NCI-H446 (cell line): ENCODE data around the gene IHH.

Experiments
- DNase-seq, 2 experiments: peaks; one replicate each; lab custom pipeline; 2025; lab: John Stamatoyannopoulos, UW

Gene IHH

DNA sequence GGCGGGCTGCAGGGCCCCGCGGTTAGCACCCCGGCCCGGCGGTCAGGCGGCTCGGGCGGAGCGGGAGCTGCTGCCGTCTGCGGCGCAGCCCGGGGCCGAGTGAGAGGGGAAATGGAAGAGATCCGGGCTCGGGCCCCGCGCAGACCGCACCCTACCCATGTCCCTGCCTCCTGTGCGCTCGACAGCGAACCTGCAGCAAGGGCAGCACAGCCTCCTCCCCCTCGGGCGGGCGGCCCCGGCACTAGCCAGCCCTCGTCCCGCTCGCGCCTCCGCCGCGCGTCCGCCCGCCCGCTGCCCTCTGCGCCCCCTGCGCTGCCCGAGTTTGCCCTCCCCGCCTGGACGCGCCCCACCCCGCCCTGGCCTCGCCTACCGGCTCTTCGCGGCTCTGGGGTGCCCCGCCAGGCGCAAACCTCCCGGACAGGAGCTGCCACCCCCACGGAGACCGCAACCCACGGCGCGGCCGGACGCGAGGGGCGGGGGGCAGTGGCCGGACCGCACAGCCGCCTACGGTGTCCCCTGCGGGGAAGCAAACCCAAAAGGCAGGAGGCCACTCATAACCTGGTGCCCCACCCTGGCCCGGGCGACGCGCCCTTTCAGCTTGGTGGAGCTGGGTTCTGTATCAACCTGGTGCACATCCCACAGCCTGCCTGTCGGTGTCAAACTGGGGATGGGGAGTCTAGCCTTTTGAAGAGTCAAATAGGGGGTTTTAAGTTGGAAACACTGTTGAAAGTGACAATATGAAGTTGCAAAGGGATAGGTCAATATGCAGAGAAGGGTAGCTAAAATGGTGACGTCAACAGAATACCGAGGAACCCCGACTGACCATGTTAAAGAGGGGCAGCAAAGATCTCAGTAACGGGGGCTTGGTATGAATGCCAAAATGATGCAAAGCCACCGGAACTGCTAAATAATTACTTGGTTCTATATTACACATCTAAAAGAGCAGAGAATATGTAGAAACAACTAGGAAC lies at the start of gene IHH:
IHH (minus strand) TSS at position 101 of the 971 bp plus-strand sequence. CDS start 454 bp downstream, outside the sequence.
- no peak for DNase-seq

DNA sequence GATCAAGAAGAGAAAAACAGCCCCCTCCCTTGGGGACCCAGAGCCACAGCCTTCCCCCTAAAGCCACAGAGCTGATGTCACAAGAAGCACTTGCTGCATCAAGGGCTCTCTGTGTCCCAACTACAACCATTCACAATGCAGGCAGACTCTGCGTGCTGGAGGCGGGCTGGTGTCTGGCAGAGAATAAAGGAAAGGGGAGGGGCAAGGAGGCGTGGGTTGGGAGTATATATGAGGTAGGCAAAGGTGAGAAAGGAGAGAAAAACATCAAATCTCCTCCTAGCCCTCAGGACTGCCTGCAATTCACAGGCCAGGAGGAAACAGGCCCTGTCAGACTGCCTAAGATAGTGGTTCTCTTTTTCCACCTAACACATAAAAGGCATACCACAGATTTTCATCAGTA lies 48.8 kb upstream of the IHH start:
- no peak for DNase-seq

DNA sequence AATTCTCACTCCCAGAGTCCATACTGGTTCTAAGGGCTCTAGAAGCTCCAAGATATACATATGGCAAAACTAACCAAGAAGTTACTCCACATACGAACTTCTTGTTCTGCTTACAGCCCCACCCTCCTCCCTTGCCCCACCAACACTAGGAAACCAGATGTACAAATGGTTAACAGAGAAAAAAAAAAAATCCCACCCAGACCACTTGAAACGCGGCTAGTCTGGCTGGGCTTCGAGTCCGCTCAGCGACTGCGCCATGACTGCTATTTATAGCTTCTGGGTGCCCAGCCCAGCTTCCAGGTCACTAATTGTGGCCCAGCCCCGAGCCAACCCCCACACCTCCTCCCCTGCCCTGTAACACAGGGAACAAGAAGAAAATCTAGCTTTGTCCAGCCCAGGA lies 47.0 kb upstream of the IHH start:
- DNase-seq, result no peak

DNA sequence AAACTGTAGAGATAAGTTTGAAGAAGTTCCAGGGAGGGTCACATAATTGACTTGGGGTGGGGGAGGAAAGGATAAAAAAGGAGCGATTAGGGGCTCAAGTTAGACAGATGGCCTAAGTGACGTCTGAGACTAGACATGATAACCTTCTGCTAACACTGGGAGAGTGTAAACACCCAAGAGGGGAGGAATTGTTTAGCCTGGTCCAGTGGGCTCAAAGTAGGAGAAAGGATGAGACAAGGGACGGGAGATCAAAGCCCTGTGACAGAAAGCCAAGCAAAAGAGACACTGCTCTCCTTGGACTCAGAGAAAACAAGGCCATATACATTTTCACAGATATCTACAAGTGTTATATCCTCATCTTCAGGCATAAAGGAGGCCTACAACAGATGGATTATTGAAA lies 45.5 kb upstream of the IHH start:
- no peak for DNase-seq

DNA sequence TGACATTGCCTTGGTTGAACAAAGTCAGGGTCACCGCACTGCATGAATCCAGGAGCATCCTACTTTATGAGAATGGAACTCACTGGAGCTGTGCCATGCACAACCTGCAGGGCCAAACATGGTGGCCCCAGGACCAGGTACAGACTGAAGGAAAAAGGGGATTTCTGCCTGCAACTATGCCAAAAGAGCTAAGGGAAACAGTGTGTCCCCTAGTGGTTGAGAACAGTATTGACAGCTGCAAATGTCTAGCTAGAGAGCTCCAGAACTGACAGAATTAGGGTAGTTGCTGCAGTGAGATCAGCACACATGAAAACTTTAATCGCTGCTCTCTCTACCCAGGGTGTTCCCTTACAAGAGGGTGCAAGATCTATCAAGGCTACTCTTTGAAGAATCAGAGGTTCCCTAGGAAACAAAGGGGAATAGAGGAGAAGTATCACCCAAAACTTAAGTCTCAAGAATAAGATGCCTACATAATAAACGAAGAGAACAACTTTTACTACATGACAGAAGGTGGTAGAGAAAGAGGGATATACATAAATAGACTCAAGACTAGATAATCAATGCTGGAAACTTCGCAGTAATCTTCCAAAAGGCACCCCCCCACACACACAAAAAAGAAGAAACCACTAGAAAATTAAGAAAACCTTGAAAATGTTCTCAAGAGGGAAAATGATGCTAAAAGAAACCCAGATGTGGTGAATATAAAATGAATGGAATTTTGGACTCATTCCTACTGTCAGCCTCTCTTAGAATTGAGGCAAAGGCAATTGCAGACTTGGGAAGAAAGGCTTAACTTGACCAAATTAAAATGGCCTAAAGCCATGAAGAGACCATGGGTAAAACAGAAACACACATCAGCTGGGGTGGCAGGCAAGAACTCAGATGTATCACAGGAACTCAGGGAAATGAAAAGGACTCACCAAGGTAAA lies 43.6 kb upstream of the IHH start:
- peak; percentile 4 to 39 for DNase-seq

DNA sequence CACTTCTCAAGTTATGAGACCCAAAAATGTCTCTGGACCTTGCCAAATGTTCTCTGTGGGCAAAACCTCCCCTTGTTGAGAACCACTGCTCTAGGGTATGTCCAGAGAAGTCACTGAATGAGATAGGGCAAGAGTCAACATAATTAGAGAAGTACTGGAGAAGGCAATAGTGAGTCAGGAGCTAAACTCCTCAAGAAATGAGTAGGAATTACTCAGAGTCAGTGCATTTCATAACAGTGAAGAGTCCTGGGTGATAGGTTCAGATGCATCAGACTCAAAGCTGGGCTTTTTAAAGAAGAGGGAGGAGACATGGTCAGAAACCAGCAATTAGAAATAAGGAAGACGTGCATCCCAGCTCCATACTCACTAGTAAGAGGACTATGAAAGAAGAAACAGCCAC lies 38.6 kb upstream of the IHH start:
- no peak for DNase-seq

DNA sequence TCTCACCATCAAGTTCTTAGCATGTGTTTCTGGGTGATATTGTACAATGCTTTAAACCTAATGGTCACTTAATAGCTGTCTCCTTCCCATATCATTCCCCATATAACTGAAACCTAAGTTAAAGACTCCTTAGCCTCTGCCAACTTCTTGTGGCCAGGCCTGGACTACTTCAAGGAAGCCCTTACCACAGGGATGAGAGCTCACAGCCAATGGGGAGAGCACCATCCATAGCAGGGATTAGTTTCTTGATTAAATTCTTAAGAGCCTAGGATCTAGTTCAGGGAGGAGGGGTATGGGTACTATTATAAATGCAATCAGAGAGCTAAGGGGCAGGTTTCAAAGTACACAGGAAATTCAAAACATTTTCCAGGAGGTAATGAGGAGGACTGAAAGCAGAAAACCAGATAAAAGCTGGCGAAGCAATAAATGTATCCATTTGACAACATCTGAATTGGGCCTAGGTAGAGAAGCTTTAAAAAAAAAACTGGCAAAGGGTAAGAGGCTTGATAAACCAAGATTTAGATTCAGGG lies 34.8 kb upstream of the IHH start:
- no peak for DNase-seq

DNA sequence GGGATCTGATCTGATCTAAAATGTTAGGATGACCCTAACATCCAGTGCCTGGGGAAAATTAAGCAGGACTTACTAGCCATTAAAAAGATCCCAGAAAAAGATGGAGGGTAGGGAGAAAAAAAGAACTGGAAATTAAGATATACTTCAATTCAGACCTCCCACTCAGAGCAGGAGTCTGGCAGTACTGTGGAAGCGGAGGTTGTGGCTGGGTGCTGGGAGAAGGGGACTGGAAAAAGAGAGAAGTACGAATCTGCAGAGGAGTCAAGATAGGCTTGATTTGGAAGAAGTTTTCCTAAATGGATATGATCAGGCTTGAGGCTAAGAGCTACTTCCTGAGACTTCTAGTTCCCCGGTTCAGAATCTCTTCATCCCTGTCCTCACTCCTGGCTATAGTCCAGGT lies 33.5 kb upstream of the IHH start:
- no peak for DNase-seq

DNA sequence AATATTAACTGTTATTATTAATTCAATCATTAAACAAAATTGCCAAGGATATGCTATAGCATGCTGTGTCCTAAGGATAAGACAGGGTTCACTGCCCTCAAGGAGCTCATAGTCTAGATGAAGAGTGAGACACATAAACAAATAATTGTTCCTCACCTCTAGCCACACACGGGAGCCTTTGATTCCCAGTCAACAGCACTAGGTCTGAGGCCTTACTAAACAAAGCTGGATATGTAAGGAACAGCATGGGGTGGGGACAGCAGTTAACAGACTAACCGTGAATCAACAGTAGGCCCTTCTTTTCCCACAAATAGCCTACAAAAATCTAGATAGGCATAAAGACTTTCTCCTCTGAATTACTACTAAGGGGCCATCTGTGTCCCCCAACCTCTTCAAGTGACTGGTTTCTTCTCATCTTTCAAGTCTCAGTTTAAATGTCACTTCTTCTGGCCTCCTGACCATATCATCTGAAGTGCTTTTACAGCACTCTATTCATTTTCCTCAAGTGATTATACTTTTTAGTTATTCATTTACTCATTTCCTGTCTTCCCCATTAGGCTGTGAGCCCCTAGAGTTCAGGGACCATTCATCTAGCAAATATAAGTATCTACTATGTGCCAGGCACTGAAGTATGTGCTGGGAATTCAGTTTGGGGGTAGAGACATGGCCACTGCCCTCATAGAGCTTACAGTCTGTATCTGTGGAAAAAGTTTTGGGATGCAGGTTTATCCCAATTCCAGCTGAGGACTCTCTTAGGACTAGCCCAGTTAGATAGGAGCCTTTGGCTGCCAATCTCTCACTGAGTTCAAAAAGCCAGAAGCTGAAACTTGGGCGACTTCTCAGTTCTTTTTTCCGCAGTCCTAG lies 29.9 kb upstream of the IHH start:
- no peak for DNase-seq

DNA sequence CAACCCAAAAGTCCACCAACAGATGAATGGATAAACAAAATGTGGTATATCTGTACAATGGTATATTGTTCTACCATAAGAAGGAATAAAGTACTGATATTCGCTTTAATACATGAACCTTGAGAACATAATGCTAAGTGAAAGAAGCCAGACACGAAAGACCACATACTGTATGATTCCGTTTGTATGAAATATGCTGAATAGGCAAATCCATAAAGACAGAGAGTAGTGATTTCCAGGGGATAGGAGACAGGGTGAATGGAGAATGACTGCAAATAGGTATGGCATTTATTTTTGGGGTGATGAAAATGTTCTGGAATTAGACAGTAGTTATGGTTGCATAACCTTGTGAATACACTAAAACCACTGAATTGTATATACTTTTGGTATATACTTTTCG lies 28.6 kb upstream of the IHH start:
- DNase-seq, result no peak

DNA sequence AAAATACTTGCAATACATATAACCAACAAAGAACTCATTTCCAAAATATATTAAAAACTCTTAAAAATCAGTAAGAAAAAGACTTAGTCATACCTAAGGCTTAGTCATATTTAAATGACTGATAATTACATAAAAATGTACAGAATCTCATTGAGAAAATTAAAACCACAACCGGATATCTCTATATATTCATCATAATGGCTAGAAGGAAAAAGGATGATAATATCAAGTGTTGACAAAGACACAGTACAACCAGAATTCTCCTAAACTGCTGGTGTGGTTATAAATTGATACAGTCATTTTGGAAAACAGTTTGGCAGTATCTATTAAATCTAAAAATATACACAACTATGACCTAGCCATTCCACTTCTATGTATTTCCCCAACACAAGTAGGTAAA lies 27.1 kb upstream of the IHH start:
- no peak for DNase-seq

DNA sequence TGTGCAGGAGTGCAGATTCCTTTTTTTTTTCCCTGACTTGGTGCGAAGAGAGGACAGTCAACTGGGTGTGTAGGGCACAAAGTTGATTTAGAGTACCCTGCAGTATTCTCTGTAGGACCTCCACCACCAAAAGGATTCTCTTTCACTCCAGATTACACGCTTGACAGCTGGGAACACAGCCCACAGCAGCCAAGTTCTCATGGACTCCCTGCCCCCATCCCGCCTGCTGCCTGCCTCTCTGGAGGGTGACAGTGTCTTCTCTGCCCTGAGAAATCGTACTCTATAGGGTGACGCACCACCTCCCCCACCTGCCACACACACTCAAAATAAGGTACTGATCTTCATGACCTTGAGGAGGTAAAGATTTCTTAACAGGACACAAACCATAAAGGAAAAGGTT lies 26.6 kb upstream of the IHH start:
- peak in 1 of 2 experiments; percentile 1 for DNase-seq

DNA sequence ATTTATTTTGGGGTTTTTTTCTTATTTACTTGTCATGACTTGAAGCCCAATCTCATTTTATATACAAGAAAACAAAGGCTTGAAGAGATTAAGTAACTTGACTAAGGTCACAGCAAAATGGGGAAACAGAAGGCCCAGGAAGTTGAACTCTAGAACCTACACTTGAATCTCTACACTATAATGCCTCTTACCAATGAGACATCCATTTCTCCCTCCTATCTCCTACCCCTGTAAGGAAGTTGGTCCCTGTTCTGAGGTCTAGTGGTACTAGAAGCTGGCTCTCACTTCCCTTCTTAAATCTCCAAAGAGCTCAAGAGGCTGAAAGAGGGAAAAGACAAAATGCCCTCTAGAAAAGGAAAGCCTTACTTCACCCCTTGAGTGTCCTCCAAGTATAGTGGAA lies 25.5 kb upstream of the IHH start:
- no peak for DNase-seq

DNA sequence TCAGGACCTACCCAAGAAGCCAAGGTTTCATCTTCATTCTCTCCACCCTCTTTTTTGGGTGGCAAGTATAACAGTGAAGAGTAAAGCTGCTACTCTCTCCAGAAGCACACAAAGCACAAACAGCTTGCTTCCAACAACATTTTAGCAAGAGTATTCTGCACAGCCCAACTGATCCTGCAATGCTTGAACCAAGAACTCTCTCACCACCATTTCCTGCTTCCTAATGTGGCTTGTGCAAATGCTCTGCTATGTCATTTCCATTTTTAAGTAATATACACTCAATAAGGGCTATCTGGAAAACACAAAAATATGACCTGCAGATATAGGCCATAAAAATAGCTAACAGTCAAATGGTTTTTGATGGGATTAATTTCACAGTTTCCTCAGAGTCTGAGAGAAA lies 24.1 kb upstream of the IHH start:
- DNase-seq, result no peak

DNA sequence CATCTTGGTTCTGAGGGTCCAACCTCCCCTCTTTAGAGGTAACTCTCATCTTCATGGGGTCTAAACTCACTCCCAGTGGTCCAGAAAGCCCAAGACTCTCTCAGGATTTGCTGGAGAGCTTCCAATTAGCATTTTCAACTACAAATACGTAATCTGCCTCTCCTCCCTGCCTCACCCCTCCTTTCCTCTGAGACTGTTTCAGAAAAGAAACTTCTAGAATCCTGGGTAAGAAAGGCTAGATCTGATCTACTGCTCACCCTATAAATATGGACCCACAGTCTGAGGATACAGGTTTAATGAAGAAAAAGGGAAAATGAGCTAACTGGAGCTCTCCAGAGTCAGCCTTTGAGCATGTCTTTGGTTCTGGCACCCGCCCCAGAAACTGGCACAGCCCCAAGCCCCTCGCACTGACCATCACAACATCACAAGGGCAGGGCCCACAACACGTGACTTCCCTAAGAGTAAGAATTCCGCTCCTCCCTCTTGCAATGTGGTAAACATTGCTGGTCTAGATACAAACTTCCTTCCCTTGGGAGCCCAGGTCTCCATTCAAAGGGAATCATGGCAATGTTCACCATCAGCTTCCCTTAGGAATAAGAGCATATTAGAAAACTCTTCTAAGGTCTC lies 21.7 kb upstream of the IHH start:
- DNase-seq, result no peak

DNA sequence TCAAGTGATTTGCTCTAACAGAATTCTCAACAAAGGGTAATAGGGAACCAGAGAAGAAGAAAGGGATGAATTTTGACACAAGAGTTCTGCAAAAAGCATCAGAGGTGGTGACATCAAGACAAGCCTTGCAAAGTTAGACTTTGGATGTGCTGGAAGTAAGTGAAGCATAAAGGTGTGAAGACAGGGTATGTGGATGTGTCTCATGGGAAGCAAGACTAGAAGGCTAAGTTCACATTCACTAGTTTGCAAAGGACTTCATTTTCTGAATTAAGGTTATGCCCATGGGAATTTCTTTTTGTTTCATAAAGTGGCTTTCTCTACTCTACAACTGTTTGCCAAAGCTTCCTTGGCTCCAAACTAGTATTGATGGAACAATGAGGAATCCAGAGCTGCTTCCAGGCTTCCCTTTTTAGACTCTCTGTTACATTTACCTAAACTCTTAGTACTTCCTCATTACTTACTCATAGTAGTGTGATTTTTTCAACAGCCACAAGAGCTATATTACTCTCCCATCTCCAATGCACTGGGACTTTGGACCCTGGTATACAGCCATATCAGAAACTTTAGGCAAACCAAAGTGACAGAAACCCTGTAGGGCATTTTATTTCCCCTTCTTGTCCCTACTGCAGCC lies 21.1 kb upstream of the IHH start:
- DNase-seq, result no peak

DNA sequence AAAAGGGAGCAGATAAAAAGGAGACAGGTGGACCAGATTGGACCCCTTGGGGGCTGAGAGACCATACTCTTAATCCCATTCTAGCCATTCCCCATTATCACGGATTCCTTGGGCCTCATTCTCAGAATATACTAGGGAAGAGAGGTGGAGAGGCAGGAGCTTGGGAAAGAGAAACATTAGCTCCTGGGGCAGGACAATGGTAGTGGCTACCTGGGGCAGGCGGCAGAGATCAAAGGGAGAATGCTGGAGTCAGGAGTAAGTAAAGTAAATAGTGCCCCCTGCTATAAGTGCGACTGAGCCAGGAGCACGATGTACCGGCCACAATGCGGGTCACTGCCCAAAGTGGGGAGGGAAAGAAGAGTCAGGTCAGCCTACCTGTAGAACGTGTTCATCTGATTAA lies 20.4 kb upstream of the IHH start:
- no peak for DNase-seq

DNA sequence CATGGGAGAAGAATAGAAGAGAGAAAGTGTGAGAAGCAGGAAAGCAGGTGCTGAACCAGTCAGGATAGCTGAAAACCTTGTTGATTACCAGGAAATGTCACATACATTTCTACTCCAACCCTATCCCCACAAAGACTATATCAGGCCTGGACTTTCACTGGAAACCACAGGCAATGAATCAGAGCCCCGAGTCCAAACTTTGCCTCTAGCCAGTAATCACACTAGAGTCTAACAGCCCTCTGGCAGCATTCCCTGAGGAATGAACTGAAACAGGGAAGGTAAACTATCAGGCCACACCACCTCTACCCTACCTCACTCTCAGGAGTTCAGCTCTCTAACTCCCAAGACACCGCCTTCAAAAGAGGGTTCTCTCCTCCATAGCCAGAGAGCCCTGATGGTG lies 18.7 kb upstream of the IHH start:
- no peak for DNase-seq

DNA sequence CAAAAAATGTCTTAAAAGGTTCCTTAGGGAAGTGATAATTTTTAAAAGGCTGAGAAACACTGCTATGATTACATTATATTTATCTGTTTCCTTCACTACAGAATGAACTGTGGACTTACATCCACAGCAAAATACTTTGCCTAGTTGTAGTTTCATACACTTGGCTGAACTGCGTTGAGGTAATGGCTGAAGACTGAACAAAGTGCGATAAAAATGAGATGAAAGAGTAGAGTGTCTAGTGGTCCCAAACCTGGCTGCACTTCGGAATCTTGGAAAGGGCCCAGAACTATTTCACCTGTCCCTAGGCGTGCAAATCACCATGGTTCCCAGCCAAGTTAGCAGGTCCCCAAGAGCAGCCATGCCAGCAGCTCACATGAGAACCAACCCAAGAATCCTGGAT lies 18.2 kb upstream of the IHH start:
- DNase-seq, result no peak

DNA sequence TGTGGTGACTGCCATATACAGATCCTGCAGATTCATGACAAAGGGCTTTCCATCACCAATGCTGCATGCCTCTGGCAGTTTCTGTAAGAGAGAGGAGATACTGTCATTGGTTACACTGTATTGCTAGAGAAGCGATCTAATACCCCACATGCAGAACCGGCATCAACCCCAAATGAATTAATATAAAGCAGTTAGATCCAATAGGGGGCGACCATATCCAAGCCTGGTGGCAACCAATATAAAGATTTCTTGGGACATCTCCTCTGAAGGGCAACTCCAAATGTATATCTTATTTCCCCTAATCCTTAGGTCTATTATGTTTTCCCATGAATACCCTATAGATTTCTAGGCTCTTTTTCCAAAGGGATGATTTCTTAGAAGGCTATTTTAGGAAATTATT lies 17.4 kb upstream of the IHH start:
- no peak for DNase-seq

DNA sequence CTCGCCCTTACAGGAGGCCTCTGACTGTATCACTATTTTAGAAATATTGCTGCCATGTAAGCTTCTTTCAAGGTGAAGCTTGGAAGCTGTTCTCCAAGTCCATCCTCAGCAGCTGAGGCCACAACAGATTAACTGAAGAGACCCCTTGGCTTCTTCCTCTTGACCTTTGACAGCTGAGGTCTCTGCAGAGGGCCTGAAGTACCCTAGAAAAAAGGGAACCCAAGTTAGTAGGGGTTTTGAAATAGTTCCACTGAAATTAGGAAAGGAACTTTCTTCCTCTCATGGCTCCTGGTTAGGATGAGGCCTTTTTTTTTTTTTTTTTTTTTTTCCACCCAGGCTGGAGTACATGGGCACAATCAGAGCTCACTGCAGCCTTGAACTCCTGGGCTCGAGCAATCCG lies 15.5 kb upstream of the IHH start:
- DNase-seq, result no peak
